Testis (tissue), 2 donors: ENCODE data around the gene CRYBB1.

Experiments used
- CTCF ChIP-seq, 3 experiments: fragments of 450-650 bp in 2 of 3; fragments of 200-600 bp in 1 of 3; sonication (generic) in 1 of 3; IDR thresholded peaks; one replicate each; pipeline ENCODE4 v1.5.1; 2016 to 2019; ENCODE audit warnings: antibody characterized with exemption in 3 of 3, mild to moderate bottlenecking in 2 of 3, moderate library complexity in 1 of 3
- POLR2A ChIP-seq: fragments of 450-650 bp; IDR thresholded peaks from one replicate; pipeline ENCODE4 v1.6.1; 2017; ENCODE audit warnings: antibody characterized with exemption, mild to moderate bottlenecking, moderate library complexity

- TF ChIP-seq CTCF (IDR thresholded peaks at IDR 0.05) (no peak), POLR2A (no peak)
Measured at GRCh38 chr22:26588729-26589366, 29.0 kb downstream of the CRYBB1 start.
